Posterior cingulate gyrus (tissue), 11 donors: ENCODE results near the gene PXDC1.

Experiments used
- DNase-seq, 10 donors: peaks; one replicate each; pipeline versions ENCODE4 v3.0.0 to v3.0.0-alpha.2; 2020 to 2021; ENCODE audit warnings: mixed read lengths in 3 of 10
- intact Hi-C: fragments of 100-400 bp; cut with DNase I; formaldehyde crosslinking; loops from one replicate; pipeline ENCODE4 v1.15.1; 2023

PXDC1 gene

GRCh38 chr6:3749067-3749841 lies 2.3 kb downstream of the PXDC1 start:
- DNase-seq = peak in 2 of 10 donors; percentile 62 to 80
- intact Hi-C loops = loop anchor here (2.0 to 10.0 kb wide), 2 partner anchors 100 to 406 kb away; partner anchors contain the start of gene FAM50B

GRCh38 chr6:3748208-3749066 lies 3.1 kb downstream of the PXDC1 start:
- DNase-seq = peak in 4 of 10 donors; percentile 47 to 87 (median 67)
- intact Hi-C loops = loop anchor here (2.0 to 10.0 kb wide), 2 partner anchors 100 to 406 kb away; partner anchors contain the start of gene FAM50B

- peak in 1 of 10 donors; percentile 41 for DNase-seq
- intact Hi-C loops = loop anchor here (10.0 kb wide), 1 partner anchor 408 kb away; no protein-coding TSS in a partner anchor
These were observed 4.3 kb downstream of the PXDC1 start for GRCh38 chr6:3747100-3747737.

DNA sequence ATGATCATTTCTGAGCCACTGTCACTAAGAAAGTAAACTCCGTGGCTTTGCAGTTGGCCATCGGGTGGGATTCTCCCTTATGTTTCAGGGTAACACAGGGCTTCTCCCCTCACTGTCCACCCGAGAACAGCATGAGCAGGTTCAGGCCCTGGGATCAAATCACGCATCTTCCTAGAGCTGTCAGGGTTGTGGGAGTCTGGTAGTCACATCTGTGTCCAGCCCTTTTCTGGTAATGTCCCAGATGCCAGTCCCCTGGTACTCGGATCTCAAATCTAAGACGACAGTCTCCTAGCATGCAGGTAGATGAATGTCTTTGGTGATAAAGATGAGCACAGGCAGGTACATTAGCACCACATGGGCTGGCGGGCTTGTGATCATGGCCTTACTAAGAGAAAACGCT lies 4.8 kb downstream of the PXDC1 start:
- DNase-seq = peak in 1 of 10 donors; percentile 45
- intact Hi-C loops = loop anchor here (10.0 kb wide), 1 partner anchor 408 kb away; no protein-coding TSS in a partner anchor

DNA sequence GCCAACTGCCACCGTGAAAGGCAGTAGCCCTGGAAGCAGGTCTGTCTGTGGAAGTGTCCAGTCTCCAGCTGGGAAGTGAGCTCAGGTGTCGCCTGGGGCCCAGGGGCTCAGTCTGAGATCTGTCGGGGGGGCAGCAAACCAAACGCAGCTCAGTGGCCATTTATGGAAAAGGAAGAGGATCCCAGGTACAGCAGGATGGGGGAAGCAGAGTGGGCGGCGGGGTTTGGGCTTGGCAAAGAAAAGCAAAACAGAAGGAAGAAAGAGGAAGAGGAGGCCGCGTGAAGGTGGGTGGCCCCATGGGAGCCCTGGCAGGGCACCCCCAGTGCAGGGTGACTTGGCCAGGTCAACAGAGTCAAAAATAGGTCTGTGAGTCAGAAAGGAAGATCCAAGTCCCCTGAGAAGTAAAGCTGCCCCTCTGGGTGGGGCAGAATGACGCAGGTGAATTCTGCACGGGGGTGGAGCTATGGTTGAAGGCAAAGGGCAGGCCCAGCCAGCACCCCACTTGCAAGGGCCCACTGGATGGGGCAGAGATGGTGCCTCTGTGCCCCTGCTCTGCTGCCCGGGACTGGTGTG lies 5.3 kb downstream of the PXDC1 start:
- peak in 1 of 10 donors; percentile 39 for DNase-seq
- intact Hi-C loops = loop anchor here (10.0 kb wide), 1 partner anchor 409 kb away; no protein-coding TSS in a partner anchor

GRCh38 chr6:3745566-3746118 lies 5.9 kb downstream of the PXDC1 start:
- intact Hi-C loops = loop anchor here (10.0 kb wide), 1 partner anchor 409 kb away; no protein-coding TSS in a partner anchor
- DNase-seq = no peak

DNA sequence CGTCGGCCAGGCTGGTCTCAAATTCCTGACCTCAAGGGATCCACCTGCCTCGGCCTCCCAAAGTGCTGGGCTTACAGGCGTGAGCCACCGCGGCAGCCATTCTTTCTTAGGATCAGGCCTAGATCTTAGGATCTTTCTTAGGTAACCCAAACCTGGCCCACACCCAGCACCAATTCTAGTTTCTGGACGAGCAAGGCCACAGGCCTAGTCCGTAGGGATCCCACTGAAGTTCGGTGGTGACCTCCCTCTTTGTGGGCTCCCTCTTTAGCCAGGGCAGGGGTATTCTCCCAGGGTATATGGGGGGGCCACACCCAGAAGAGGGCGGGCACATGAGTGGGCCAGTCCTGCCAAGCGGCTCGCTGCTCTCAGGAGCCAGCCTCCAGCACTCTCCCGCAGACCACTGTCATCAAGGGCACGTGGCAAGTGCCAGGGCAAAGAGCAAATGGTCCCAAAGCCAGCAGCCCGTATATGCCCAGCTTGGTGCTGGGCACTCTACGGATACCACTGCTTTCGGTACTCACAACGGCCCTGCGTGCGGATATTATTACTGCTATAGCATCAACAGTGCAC lies 6.5 kb downstream of the PXDC1 start:
- intact Hi-C loops = loop anchor here (5.0 to 10.0 kb wide), 2 partner anchors 262 to 410 kb away; no protein-coding TSS in a partner anchor
- DNase-seq = peak in 2 of 10 donors; percentile 59

- intact Hi-C loops = loop anchor here (5.0 to 10.0 kb wide), 2 partner anchors 263 to 410 kb away; no protein-coding TSS in a partner anchor
- DNase-seq = peak in 2 of 10 donors; percentile 57 to 63
These were observed 7.2 kb downstream of the PXDC1 start for GRCh38 chr6:3744211-3744900.

DNA sequence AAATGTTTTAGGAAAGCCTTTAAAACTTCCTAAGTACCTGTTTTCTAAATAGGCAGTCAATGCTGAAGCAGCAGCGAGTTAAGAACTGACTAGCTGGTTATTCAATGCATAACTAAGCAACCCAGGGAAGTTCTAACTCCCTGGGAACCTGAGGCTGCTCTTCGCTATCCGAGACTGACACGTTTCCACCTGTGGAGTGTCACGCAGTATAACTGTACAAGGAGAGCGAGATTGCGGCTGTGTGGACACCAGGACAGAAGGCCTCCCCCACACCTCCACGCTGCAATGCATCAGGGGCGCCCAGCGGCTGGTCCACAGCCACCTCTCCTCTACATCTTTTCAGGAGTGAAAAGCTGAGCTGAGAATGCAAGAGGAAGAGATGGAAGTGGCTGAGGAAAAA lies 8.0 kb downstream of the PXDC1 start:
- intact Hi-C loops = loop anchor here (1.0 to 10.0 kb wide), 4 partner anchors 235 to 411 kb away; no protein-coding TSS in a partner anchor
- DNase-seq = peak in 2 of 10 donors; percentile 20 to 57

GRCh38 chr6:3742426-3743344 lies 8.8 kb downstream of the PXDC1 start:
- peak; percentile 77 to 98 (median 91) for DNase-seq
- intact Hi-C loops = loop anchor here (1.0 to 10.0 kb wide), 5 partner anchors 145 to 412 kb away; no protein-coding TSS in a partner anchor

DNA sequence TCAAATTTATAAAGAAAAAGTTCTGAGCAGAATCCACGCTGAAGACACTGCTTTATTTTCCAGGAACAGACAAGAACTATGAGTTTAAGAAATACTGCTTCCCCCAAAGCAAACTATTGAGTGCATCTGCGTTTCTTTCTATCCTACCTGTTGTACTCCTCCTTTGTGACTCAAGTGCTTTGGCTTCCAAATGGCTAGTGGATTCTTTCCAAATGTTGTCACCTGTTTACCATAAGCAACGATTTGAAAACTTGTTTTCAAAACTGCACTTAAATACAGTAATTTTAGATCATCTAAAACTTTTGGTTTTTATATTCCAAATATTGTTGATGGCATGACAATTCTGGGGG lies 9.5 kb downstream of the PXDC1 start:
- no peak for DNase-seq
- intact Hi-C loops = loop anchor here (1.0 to 10.0 kb wide), 4 partner anchors 145 to 413 kb away; no protein-coding TSS in a partner anchor

DNA sequence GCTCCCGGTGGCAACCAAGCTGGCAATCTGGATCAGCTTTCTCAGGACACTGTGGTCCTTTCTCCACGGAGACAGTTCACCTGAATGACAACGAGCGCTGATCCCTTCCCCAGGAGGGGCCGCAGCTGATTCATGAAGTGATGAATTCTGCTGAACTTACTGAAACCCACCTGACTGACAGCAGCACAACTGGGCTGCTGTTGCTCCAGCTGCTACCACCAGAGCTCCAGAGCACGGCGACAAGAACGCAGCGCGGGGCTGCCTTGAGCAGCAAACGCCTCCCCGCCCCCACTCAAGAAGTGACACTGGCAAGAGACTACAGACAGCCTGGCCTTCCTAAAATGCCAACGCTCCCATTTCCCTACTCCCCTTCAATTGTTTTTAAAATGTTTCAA lies 10.0 kb downstream of the PXDC1 start:
- intact Hi-C loops = loop anchor here (5.0 to 10.0 kb wide), 2 partner anchors 266 to 413 kb away; no protein-coding TSS in a partner anchor

GRCh38 chr6:3740551-3741476 lies 10.7 kb downstream of the PXDC1 start:
- peak in 2 of 10 donors; percentile 31 to 46 for DNase-seq
- intact Hi-C loops = loop anchor here (5.0 to 10.0 kb wide), 2 partner anchors 266 to 414 kb away; no protein-coding TSS in a partner anchor

More for the DNA sequence above, 10.0 kb downstream of the PXDC1 start:
- peak in 2 of 10 donors; percentile 41 to 42 for DNase-seq

GRCh38 chr6:3739311-3739897 lies 12.1 kb downstream of the PXDC1 start:
- peak in 2 of 10 donors; percentile 19 to 68 for DNase-seq
- intact Hi-C loops = loop anchor here (10.0 kb wide), 1 partner anchor 285 kb away; the partner anchor contains the start of gene SLC22A23

DNA sequence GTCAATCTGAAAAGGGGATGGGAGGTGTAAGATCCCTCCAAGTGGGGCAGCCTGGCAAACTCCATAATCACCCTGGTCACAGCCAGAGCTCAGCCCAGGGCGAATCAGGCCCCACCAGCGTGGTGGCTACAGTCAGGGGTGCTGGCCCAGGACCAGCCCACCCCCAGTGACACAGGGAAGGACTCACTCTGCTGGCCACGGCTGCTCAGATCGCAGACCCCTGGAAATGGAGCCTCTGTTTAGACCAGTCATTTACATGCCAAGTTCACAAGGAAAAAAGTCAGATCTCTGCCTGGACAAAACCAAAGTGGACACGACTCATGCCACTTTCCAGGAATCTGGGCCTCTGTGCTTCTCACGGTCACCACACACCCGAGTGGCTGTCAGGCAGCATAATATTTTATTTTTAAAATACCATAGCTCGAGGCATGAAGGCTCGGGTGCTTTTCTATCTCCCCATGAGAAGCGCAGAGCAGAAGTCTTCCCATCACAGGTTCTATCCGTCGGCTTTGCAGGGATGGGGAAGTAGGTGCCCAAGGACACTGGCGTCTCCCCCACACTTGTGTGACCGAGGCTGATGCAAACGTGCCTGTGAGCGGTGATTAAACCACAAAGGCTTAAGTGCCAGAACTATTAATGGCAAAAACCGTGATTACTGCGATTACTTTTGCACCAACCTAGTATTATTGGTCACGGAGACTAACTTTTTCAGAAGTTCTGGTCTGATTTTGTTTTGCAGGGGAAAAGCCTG lies 13.0 kb downstream of the PXDC1 start:
- intact Hi-C loops = loop anchor here (10.0 kb wide), 1 partner anchor 284 kb away; the partner anchor contains the start of gene SLC22A23
- DNase-seq = peak in 2 of 10 donors; percentile 60 to 73
